MM.1S (cell line): Measurements from ENCODE around the gene ACTL6B.

Source experiments
- DNase-seq: peaks from one replicate; pipeline ENCODE4 v3.0.0-alpha.2; 2015
- H2AFZ ChIP-seq: fragments of 300-600 bp; sonication (generic); 2 replicates; pipeline ENCODE4 v1.6.0; 2016; ENCODE audit warnings: antibody characterized with exemption, low read length
- H3F3A ChIP-seq: fragments of 300-600 bp; sonication (generic); 2 replicates; pipeline ENCODE4 v1.6.1; 2016; ENCODE audit warnings: mild to moderate bottlenecking, antibody characterized with exemption, low read length, moderate library complexity, mixed read lengths; ENCODE audit not compliant: insufficient read depth
- H3K27ac ChIP-seq: fragments of 300-600 bp; sonication (generic); 2 replicates; pipeline ENCODE4 v1.5.1; 2016; ENCODE audit warnings: mild to moderate bottlenecking, low read length
- H3K27me3 ChIP-seq: fragments of 300-600 bp; sonication (generic); replicated peaks from 2 replicates; pipeline ENCODE4 v1.6.0; 2016; ENCODE audit warnings: low read length; ENCODE audit not compliant: insufficient read depth
- H3K36me3 ChIP-seq: fragments of 300-600 bp; sonication (generic); replicated peaks from 2 replicates; pipeline ENCODE4 v1.6.1; 2016; ENCODE audit warnings: mild to moderate bottlenecking, low read length, mixed read lengths; ENCODE audit not compliant: insufficient read depth
- H3K4me1 ChIP-seq: fragments of 300-600 bp; sonication (generic); 2 replicates; pipeline ENCODE4 v1.6.1; 2016; ENCODE audit warnings: low read length, mixed read lengths
- H3K4me2 ChIP-seq: fragments of 300-600 bp; sonication (generic); 2 replicates; pipeline ENCODE4 v1.6.0; 2016; ENCODE audit warnings: low read depth, low read length
- H3K4me3 ChIP-seq: fragments of 300-600 bp; sonication (generic); 2 replicates; pipeline ENCODE4 v1.5.1; 2016; ENCODE audit warnings: low read length, mixed read lengths
- H3K79me2 ChIP-seq: fragments of 300-600 bp; sonication (generic); 2 replicates; pipeline ENCODE4 v1.6.1; 2016; ENCODE audit warnings: mixed run types, low read length, mixed read lengths
- H3K9ac ChIP-seq: fragments of 300-600 bp; sonication (generic); 2 replicates; pipeline ENCODE4 v1.6.1; 2016; ENCODE audit warnings: low read length, mixed read lengths
- H3K9me2 ChIP-seq: fragments of 300-600 bp; sonication (generic); replicated peaks from 2 replicates; pipeline ENCODE4 v1.6.1; 2016; ENCODE audit warnings: mild to moderate bottlenecking, low read length, mixed read lengths; ENCODE audit not compliant: insufficient read depth
- H3K9me3 ChIP-seq: fragments of 300-600 bp; sonication (generic); replicated peaks from 2 replicates; pipeline ENCODE4 v1.6.1; 2016; ENCODE audit warnings: mild to moderate bottlenecking, low read length, mixed read lengths; ENCODE audit not compliant: insufficient read depth
- H4K20me1 ChIP-seq: fragments of 300-600 bp; sonication (generic); 2 replicates; pipeline ENCODE4 v1.6.1; 2016; ENCODE audit warnings: mild to moderate bottlenecking, low read length, moderate library complexity, mixed read lengths; ENCODE audit not compliant: insufficient read depth
- EZH2 ChIP-seq: fragments of 300-600 bp; sonication (generic); optimal IDR thresholded peaks from 2 replicates; pipeline ENCODE3; 2017; ENCODE audit warnings: low read depth, mild to moderate bottlenecking, antibody characterized with exemption, low read length, mixed read lengths
- EZH2phosphoT487 ChIP-seq: fragments of 300-600 bp; sonication (generic); IDR thresholded peaks from 2 replicates; pipeline ENCODE4 v1.6.1; 2018; ENCODE audit warnings: antibody characterized with exemption, low read length
- TF ChIP-seq, protein P1 (sequence below): fragments of 300-600 bp; sonication (generic); IDR thresholded peaks from 2 replicates; pipeline ENCODE4 v1.5.1; 2016; ENCODE audit warnings: antibody characterized with exemption, low read length, mixed read lengths

ACTL6B gene

DNA sequence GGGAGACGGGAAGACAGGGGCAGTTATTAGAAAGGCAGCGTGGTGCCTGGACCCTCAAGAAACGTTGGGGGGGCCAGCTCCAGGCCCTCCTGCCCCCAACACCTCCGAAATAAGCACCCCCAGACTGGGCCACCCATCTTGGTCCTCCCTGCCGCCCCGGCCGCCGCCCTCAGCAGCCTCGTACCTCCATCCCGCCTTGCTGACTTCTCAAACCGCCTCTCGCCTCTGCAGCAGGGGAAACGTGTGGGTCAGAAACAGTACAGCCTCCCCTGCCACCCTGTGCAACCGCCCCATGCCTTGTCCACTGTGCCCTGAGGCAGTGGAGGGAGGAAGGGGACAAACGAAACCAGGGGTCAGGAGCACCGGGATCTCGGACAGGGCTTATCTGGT lies 30.6 kb upstream of the ACTL6B start:
- Histone ChIP-seq H3K4me1 (peaks cover 1% of the 10 kb centered on the region; the same call in 1 of the 2 replicates), H3K27ac (no peak overlapping the region), H3K79me2 (peaks cover 35% of the 10 kb centered on the region), H3F3A (no peaks in the 10 kb centered on the region), H3K9ac (no peak overlapping the region), H2AFZ (no peak overlapping the region), H3K27me3 (no peaks in the 10 kb centered on the region), H3K9me3 (no peaks in the 10 kb centered on the region), H3K4me3 (no peak overlapping the region), H4K20me1 (peaks cover 4% of the 10 kb centered on the region; the same call in 1 of the 2 replicates), H3K4me2 (no peak overlapping the region), H3K36me3 (0 out of 2 replicates have a peak, but pooled peaks cover 3% of the 10 kb centered on the region), H3K9me2 (no peaks in the 10 kb centered on the region)
- TF ChIP-seq EZH2phosphoT487 (no peak), EZH2 (no peak)
- TF ChIP-seq, protein P1, sequence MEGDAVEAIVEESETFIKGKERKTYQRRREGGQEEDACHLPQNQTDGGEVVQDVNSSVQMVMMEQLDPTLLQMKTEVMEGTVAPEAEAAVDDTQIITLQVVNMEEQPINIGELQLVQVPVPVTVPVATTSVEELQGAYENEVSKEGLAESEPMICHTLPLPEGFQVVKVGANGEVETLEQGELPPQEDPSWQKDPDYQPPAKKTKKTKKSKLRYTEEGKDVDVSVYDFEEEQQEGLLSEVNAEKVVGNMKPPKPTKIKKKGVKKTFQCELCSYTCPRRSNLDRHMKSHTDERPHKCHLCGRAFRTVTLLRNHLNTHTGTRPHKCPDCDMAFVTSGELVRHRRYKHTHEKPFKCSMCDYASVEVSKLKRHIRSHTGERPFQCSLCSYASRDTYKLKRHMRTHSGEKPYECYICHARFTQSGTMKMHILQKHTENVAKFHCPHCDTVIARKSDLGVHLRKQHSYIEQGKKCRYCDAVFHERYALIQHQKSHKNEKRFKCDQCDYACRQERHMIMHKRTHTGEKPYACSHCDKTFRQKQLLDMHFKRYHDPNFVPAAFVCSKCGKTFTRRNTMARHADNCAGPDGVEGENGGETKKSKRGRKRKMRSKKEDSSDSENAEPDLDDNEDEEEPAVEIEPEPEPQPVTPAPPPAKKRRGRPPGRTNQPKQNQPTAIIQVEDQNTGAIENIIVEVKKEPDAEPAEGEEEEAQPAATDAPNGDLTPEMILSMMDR, result no peak
- DNase-seq, result no peak

DNA sequence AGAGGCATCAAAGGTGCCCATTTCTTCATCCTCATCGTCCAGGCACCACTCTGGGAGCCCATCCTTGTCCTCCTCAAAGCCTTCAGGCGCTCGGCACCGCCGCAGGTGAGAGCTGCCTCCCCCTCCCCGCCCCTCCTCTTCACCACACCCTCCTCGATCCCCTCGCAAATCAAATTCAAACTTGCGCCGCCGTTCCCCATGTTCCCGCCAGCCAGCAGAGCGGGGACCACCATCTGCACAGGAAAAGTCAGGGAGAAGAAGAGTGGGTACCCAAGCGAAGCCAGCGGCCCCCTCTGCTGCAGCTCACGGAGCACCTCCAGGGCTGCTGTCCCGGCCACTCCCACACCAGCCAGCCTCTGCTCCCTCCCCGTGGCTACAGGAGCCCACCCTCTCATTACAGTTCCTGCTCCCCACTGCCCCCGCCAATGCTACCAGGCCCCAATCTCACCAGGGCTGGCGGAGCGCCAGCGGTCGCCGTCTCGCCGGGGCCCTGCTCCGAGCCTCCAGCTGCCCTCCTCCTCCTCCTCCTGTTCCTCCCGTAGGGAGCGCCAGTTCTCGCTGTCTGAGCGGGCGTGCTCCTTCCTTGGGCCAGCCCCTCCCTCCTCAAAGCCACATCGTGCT lies 30.1 kb upstream of the ACTL6B start:
- Histone ChIP-seq H3K27ac (no peak overlapping the region), H3K4me3 (no peak overlapping the region), H3K9ac (no peak overlapping the region), H3K4me2 (no peak overlapping the region), H2AFZ (no peak overlapping the region), H4K20me1 (peaks cover 4% of the 10 kb centered on the region; the same call in 1 of the 2 replicates), H3K9me3 (no peaks in the 10 kb centered on the region), H3K4me1 (no peaks in the 10 kb centered on the region), H3K27me3 (no peaks in the 10 kb centered on the region), H3K36me3 (0 out of 2 replicates have a peak, but pooled peaks cover 3% of the 10 kb centered on the region), H3K79me2 (peaks cover 30% of the 10 kb centered on the region), H3F3A (no peaks in the 10 kb centered on the region), H3K9me2 (no peaks in the 10 kb centered on the region)
- no peak for DNase-seq
- TF ChIP-seq, protein P1, result no peak
- TF ChIP-seq EZH2 (no peak), EZH2phosphoT487 (no peak)

DNA sequence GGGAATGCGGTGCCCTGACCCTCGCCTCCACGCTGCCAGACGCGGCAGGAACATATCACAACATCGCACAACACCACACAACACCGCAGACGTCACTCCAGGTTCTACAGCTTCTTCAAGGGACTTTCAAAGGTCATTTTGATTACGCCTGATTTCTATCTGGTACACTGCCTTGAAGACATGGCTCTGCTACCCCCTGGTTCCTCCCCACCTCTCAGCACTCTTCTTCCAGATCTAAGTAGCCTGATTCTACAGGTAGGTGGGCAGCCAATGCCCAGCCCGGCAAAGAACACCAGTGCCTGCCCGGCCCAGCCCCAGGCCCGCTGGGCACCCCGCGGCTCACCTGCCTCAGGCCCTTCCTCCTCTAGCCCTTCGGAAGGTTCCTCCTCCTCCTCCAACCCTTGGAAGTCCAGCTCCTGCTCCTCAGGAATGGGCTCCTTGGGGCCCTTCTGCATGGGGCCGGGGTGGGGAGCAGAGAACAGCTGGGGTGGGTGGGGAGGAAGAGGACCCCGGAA lies 29.4 kb upstream of the ACTL6B start:
- no peaks in the 10 kb centered on the region for H3K9me2 ChIP-seq
- TF ChIP-seq, protein P1, result no peak
- TF ChIP-seq EZH2phosphoT487, result no peak
- H3K79me2 ChIP-seq, result peaks cover 24% of the 10 kb centered on the region
- no peaks in the 10 kb centered on the region for H3K9me3 ChIP-seq
- no peaks in the 10 kb centered on the region for H3K27me3 ChIP-seq
- no peak overlapping the region for H3K27ac ChIP-seq
- 0 out of 2 replicates have a peak, but pooled peaks cover 3% of the 10 kb centered on the region for H3K36me3 ChIP-seq
- H2AFZ ChIP-seq, result no peak overlapping the region
- DNase-seq, result no peak
- no peak overlapping the region for H3K4me3 ChIP-seq
- H3K4me1 ChIP-seq, result no peaks in the 10 kb centered on the region
- H4K20me1 ChIP-seq, result no peaks in the 10 kb centered on the region
- H3K4me2 ChIP-seq, result no peak overlapping the region
- H3K9ac ChIP-seq, result no peak overlapping the region
- 0 out of 2 replicates have a peak, but pooled peaks cover 3% of the 10 kb centered on the region for H3F3A ChIP-seq
